Pulmonary artery endothelial cell (primary cell): ENCODE data around the gene CAMTA1. TPM values are rescaled to one million over a fixed set of nuclear protein-coding genes. Genes with fewer than 3 reads are reported as not detected.

ENCODE experiments used
- DNase-seq: peaks from one replicate; pipeline ENCODE4 v3.0.0-alpha.2; 2011; ENCODE audit warnings: low read depth, low spot score
- total RNA-seq: library from RNA; depleted of rRNA; stranded (reverse); fragments of >200 nt; gene quantifications from 2 replicates; pipeline ENCODE4 v1.2.3, GENCODE V29; 2014

Gene CAMTA1
- total RNA-seq, 1 donor from 2014 or later, result 54.0 TPM

DNA sequence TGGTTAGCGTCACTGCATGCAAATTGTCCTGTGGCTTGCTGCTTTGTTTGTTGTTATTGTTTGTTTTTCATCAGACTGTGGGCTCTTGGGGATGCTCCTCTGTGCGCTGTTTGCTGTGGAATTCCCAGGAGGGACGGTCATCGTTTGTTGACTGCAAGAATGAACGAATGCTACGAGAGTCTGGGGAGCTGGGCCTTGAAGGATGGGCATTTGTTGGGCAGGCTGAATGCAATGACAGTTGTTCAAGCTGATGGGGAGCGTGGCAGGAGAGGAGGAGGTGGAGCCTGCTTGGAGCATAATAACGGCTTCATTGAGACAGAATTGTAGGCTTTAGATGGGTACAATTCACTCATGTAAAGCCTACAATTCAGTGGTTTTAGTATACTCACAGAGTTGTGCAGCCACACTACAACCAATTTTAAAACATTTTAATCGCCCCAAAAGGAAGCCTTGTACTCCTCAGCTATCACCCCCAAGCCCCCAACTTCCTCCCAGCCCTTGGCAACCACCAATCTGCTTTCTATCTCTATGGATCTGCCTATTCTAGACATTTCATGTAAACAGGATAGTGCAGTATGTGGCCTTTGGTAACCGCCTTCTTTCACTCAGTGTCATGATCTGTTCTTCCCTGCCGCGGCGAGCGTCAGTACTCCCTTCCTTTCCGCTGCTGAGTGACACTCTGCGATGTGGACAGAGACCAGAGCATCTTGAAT, 190.2 kb downstream of the CAMTA1 start:
- DNase-seq, result no peak

DNA sequence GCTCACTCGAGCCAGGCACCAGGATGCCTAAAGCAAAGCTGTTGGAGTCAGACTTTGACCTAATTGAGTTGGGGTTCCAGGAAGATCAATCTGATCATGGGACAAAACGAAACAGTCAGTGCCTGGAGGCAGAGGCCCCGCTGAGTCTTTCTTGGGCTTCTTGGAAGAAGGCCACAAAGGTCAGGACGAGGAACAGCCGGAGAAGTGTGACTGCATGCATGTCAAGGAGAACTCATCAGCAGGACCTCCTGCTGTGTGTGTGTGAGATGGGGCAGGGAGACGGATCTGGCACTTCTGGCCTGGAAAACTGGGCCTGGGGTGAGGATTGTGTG, 190.8 kb downstream of the CAMTA1 start:
- DNase-seq, result no peak

DNA sequence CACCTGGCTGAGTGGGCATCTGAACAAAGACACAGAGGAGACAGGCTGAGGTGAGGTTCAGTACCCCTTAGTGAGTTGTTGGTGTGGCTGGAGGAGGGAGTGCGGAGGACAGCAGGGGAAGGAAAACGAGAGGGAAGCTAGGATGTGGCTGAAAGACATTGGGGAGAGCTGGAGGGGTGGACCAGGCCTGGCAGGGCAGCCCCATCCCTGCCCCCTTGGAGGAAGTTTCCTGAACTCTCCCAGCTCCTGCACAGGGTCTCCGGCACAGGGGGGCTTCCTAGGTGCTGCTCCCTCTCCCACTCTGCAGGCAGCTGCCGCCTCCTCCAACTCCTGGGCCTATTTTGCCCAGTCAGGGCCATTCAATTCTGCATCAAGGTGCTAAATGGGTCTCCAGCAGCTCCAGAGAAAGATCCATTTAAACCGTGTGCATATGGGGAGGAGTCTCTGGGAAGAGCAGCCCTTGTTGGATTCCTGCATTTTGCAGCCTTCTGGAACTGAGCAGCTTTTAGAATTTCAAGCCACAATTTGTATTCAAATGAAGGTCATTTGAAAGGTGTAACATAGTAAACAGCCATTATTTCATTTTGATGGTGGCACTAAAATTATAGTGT, 193.9 kb downstream of the CAMTA1 start:
- DNase-seq, result no peak

DNA sequence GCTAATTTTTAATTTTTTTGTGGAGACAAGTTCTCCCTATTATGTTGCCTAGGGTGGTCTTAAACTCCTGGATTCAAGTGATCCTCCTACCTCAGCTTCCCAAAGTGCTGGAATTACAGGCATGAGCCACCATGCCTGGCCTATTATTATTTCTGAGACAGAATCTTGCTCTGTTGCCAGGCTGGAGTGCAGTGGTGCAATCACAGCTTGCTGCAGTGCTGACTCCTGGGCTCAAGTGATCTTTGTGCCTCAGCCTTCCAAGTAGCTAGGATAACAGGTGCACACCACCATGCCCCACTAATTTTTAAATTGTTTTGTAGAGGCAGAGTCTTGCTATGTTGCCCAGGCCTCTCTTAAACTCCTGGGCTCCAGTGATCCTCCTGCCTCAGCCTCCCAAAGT, 196.3 kb downstream of the CAMTA1 start:
- no peak for DNase-seq

DNA sequence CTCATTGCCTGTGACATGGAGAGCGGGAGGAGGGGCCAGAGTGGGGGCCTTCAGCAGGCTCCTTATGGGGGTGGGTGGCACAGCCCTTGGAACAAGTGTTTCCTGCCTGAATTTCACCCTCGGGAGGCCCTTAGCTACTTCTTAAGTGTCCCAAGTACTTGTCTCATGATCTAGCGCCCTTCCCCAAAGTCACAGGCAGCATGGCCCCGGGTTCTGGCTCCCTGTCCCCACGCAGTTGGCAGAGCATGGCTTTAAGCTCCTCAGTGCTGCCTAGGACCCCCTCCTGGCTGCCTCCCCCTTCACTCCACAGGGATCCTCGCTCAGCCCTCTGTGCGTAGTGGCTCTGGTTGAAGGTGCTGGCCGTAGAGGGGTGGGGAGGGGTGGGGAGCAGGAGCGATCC, 197.2 kb downstream of the CAMTA1 start:
- no peak for DNase-seq

DNA sequence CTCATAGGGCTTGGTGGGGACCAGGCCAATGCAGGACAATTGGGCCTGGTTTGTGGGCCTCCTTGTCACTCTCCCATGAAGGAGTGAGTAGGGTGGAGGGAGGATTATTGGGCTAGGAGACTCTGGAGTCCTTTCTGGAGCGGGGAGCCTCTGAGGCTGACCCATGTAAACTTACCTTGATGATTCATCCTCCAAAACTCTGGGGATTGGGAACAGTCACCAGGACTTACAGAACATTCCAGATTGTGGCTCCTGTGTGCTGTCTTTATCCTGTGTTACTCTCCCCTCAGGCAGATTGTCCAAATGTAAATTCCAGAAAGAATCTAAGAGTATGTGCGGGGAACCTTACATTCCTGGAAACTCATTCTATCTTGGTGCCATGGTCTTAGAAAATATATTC, 197.6 kb downstream of the CAMTA1 start:
- DNase-seq, result no peak

DNA sequence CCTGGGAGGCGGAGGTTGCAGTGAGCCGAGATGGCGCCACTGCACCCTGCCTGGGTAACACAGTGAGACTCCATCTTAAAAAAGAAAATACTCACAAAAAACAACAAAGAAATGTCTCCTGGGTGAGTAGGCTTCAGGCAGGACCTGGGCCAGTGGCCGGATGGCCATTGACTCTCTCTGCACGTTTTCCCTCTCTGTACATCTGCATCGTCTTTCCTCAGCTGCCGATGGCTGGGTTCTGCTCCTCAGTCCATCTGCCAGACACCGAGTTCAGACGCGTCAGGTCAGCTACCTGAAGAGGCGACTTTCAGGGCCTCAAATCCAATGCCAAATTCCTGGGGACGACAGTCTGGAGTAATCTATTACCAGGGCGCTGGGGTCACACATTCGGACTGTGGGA, 199.3 kb downstream of the CAMTA1 start:
- no peak for DNase-seq

DNA sequence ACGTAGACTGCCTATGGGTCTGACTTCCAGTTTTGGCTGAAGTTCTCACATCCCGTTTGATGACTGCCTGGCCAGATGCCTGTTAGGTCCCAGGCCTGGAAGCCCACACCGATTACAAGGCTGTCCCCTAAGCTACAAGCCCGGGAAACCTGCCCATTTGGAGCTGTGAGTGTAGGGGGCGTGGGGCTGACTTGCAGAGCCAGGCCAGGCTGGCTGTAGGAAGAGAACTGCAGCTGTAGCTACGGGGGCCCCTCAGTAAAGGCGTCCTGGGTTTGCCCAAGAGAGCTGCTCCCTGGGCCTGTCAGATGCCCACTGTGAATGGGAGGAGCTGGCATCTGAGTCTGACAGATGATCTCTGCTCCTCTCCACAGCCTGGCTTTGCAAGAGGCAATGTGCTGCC, 199.7 kb downstream of the CAMTA1 start:
- DNase-seq, result no peak

DNA sequence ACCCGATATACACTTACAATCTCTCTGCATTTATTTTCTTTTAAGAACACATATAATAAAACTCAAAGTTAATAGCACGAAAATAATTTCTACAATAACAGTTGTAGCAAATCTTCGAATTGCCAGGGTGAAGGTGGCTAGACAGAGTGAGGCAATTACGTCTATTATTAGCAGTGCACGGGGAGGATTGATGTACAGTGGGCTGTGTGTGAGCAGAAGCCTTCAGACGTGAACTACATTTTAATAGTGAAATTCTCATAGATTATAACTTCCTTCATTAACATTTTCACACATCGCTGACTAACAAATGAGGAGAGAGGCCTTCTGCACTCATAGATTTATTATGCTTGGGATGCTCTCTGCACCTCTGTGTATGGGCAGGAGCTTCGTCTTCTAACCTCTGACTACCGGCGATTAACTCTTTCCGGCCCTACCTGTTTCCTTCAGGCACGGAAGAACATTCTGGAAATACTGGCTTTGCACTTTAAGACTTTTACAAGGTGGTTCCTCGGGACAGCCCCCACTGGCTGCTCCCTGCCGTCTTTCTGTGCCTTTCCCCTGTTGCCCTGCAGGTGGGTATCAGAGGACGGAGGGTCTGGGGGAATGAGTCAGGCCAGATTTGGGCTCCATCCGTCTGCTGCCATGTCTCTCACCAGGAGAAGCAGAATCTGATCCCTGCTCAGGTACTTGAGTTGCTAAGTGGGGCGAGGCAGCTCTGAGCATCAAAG, 200.5 kb downstream of the CAMTA1 start:
- no peak for DNase-seq

DNA sequence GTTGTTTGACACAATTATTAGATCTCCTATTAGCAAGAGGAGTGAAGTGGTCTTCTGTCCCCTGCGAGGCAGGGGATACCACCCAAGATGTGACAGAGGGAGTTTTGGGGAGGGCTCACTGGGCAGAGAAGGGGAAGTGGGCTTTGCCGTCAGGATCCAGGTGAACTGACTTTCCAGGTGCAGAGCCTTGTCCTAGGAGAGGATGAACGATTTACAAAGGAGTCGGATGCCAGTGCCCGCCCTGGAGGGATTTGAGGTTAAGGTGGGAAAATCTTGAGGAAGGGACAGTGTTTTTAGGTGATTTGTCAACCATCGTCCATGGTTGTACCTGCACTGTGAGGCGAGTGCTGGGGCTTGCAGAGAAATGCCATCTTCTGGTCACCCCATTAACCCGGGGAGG, 201.0 kb downstream of the CAMTA1 start:
- no peak for DNase-seq

DNA sequence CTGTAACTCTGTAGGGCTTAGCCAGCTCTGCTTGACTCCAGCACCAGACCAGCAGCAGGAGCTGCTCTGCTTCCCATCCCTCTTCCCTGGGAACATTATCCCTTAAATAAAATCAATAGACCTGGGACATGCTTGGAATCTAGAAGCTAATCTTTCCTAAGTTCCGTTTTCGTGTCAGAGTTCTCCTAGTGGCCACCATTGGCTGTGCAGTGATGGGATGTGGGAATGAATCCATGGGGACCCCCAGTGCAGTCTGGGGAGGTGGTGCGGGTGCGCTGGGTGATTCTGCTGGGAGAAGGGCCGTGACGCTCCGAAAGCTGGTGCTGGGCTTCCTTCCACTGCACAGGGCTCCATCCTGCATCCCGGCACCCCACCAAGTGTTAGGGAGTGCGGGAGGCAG, 202.7 kb downstream of the CAMTA1 start:
- no peak for DNase-seq

DNA sequence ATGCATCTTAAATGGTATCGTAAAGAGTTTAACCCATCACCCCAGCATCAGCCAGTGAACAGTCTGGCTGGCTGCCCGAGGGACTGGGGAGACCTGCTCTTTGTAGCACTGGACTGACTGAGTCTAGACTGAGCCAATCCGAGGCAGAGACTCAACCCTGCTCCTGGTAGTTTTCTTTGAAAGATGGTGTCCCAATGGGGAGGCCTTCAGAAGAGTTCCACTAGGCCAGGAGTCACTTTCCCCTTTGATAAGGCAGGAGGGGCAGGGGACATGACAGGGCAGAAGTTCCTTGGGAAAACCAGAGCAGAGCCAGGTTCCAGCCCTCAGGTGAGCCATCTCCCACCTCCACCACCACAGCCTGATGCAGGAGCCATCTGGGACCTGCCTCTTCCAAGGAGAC, 203.5 kb downstream of the CAMTA1 start:
- no peak for DNase-seq

DNA sequence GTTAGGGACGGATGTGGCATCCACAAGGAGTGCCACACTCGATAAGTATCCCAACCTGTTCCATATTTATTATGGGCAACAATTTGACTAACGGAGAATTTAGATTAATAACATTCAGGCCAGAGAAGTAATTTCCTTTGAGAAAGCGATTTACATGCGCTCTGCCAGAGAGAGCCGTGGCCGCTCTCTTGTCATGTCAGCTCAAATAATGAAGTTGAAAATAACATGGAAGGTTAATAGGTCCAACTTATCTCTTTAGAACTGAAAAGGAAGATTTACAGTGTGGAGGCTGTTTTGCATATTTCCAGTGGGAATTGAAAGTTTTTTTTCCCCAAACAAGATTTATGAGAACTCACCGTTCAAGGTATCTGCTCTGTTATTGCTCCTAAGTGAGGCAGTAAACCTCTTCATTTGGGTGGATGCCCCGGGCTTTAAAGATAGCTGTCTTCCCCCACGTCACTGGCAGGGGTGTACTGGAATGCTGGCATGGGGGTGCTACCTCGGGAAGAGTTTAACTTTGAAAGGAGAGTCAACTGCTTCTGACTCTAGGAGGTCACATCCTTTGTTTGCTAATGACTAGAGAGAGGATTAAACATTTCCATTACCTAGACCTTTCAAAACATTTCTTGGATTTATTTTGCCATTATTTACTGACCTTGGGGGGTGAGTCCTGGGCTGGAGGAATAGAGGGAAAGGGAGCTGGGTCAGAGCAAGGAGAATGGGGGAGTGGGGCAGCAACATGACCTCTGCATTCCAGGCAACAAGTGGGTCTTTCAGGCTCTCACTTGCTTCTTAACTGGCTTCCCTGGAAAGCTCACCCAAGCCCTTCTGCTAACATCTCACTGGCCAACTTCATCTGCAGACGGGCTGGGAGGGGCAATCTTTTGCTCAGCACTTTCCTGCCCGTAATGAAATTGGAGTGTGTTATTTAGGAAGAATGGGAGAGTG, 204.2 kb downstream of the CAMTA1 start:
- no peak for DNase-seq

DNA sequence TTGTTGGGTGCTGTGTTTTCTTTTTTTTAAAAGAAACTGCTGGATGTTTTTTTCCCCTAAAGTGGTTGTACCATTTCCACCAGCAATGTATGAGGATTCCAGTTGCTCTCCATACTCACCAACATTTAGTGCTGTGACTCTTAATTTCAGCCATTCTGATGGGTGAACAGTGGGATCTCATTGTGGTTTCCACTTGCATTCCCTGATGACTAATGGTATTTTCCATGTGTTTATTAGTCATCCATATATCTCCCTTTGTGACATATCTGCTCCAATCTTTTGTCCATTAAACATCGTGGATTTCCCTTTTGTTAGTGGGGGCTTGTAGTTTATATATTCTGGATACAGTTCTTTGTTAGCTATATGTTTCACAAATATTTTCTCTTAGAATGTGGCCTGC, 206.0 kb downstream of the CAMTA1 start:
- DNase-seq, result no peak

DNA sequence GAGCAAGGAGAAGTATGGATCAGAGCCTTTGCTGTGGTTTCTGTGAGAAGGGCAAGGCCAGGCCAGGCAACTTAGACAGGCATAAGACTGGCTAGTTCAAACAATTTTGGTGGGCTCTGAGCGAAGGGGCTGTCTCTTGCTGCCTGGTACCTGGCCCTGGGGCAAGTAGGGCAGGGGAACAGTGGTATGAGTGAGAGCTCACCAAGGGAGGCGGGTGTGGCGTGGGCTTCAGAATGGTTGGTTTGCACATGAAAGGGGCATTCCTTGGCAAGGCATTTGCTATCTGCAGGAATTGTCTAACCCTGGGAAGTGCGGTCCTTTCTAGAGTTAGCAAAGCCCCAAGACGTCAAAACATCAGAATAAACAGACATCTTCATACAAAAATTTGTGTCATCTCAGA, 210.5 kb downstream of the CAMTA1 start:
- DNase-seq, result no peak

DNA sequence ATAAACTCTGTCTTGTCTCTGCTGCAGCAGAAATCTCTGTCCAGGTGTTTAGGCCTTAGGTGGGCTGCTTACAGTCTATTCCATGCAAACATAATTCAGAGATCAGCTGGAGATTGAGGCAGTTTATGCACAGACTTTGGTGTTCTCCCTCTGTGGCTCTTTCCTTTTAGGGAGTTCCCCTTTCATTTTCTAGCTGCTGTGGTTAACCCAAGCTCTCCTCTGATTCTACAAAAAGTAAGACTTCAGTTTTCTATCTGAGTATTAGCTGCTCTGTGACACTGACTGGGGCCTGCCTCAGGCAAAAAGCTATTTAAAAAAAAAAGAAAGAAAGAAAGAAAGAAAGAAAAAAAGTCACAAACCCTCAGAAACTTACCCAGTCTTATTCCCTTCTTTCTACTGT, 211.1 kb downstream of the CAMTA1 start:
- no peak for DNase-seq

DNA sequence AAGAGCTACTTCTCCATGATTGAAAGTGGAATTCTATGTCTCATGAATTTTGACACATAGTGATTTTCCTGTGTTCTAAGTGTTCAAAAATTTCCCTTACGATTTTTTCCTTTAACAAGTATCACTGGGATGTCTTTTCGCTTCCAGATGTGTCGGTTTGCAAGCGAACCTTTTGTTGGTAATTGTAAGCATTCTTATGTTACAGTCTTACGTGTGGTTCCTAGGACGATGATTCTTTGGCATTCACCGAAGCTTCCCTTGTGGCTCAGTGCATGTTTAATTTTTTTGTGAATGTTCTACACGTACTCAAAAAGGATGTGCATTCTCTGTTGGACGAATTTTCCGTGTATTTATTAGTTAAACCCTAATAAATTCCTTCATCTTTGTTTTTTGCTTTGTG, 211.6 kb downstream of the CAMTA1 start:
- DNase-seq, result no peak

DNA sequence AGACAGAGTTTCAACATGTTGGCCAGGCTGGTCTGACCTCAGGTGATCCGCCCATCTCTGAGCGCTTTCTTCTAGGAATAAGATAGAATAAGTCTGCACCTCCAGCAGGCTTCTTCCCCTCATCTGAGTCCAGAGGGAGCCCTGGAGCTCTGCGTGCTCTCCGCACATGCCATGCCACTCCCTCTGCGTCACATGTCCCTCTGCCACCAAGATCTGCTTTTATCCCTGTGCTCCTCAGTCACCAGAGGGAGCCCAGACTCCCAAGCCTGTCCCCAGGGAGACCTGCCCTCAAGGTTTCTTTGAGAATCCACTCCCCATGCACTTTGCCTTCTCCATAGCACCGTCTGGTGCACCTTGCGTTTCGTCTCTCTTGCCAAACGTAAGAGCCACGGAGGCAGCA, 213.0 kb downstream of the CAMTA1 start:
- no peak for DNase-seq

DNA sequence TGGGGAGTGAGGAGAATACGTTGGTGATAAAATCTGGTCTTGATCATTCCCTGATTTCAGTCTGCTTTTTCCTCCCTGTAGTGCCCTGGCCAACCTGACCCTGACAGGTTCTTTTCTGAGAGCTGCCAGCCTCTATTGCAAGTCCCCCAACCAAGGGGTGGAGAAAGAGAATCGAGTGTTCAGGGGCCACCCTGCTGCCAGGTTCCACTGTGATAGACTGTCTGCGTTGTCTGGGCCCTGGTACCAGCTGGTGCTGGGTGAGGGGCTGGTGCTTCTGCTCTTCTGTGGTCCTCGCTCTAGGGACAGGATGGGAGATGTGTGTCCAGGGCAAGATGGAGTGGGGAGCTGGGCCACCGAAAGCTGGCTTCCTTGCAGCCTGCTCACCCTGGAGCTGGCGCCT, 214.6 kb downstream of the CAMTA1 start:
- no peak for DNase-seq

DNA sequence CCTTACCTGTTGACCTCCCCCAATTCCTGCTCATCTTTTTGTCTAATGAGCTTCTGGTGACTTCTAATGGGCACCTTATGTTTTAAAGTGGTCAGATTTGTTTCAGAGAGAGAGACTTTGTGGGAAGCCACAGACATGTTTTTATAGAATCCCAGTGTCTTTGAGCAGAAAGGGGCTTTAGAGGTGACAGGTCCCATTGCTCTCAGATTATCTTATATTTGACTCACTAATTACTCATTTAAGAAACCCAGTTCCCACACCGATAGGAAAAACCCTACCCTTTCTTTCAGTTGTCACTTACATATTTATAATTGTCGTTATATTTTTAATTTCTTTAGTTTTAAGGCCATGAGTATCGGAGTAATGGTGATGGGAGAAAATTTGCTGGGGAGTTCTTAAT, 215.5 kb downstream of the CAMTA1 start:
- DNase-seq, result no peak

DNA sequence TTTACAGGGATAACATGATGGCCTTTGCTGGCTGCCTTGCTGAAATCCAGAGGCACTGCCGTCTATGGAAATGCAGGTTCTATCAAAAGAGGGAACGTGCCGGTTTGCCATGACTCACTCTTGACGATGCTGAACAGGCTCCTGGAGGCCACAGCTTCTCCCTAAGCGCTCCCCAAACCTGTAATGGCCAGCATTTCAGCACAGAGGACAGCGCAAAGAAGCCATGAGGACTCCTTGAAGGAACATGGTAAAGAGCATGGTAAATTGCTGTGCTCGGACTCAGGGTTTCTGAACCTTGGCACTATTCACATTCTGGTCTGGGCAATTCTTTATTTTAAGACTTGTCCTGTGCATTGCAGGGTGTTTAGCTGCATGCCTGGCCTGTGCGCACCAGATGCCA, 217.5 kb downstream of the CAMTA1 start:
- no peak for DNase-seq

DNA sequence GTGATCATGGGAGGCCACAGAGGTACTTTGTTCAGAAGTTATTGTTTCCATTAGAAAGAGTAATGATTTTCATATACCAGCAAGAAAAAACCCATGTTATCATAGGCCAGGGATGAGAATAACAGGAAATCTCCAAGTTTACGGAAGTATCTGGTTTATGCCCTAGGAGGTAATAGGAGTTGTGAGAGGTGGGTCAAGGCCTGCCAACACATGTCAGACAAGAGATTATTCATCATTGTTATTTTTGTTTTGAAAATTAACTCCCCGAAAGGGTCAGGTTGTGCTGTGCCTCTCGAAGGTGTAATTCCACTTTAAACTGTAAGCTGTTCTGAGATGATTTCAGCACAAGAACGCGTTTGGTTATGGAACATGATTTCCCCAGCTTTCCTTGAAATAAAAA, 218.4 kb downstream of the CAMTA1 start:
- no peak for DNase-seq
